Measurements from ENCODE around the gene RIMBP2.

RIMBP2 gene

DNA sequence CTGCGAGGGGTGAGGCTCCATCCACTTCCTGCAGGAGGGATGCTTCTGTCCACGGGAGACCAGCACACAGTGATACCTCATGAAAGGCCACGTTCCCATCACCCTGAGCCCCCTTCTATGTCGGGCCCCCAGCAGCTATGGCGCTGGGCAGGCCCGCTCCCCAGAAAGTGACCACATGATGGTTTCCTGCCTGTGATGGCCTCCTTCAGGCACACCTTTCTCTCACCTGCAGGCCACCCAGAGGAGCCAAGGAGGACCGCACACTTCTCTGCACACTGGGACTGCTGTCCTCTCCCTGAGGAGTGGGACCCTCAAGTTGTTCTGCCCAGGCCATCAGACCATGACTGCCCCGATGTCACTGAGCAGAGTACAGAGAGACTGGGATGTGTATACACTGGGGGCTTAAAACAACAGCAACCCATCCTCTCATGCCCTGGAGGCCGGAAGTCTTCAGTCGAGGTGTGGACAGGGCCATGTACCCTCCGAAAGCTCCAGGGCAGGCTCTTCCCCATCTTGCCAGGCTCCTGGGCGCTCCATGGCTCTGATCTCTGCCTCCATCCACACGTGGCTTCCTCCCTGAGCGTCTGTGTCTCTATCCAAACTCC, 219.5 kb downstream of the RIMBP2 start:
- no peak for DNase-seq

DNA sequence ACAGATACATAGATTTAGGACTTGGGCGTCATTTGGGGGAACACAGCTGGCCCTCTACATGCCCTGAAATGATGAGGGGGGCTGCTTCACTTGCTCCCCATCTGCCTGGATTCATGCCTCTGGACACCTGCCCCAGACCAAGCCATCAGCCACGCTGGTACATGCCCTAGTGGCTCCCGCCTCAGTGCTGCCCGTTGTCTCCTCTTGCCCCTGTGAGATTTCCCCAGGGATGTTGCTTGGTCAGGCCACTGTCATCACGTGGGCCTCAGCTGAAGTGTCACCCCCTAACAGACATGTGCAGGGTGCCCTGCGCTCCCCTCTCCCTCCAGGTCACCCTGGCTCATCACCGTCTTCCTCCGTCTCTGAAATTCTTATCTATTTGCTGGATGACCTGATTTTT, 220.9 kb downstream of the RIMBP2 start:
- DNase-seq, result no peak

DNA sequence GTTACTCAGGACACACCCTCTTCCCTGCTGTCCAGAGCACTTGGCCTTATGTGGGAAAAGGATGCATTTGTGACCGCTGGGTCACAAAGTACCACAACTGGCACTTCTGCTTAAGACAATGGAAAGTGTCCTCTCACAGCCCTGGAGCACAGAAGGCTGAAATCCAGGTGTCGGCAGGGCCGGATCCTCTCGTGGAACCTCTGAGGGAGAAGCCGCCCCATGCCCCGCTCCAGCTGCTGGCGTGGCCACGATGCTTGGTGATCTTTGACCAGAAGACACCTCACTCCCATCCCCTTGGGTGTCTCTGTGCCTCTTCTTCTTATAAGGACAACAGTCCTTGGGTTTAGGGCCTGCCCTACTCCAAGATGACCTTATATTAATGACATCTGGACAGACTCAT, 221.4 kb downstream of the RIMBP2 start:
- no peak for DNase-seq

DNA sequence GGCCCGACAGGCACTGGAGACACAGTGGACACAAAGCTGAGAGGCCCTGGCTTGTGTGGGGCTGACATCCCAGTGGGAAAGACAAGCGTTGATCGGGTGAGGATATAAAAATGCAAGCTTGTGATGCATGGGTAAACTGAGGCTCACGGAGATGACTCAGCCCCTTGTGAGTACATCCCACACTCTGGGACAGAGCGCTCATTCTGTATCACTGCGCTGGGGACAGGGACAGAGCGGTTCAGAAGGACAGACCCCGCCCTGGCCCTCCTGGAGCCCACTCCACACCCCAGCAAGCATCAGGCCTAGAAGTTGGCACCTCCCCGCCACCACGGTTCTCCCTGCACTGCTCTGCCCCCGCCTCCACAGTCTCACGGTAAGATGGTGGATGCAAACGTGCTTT, 222.1 kb downstream of the RIMBP2 start:
- no peak for DNase-seq

DNA sequence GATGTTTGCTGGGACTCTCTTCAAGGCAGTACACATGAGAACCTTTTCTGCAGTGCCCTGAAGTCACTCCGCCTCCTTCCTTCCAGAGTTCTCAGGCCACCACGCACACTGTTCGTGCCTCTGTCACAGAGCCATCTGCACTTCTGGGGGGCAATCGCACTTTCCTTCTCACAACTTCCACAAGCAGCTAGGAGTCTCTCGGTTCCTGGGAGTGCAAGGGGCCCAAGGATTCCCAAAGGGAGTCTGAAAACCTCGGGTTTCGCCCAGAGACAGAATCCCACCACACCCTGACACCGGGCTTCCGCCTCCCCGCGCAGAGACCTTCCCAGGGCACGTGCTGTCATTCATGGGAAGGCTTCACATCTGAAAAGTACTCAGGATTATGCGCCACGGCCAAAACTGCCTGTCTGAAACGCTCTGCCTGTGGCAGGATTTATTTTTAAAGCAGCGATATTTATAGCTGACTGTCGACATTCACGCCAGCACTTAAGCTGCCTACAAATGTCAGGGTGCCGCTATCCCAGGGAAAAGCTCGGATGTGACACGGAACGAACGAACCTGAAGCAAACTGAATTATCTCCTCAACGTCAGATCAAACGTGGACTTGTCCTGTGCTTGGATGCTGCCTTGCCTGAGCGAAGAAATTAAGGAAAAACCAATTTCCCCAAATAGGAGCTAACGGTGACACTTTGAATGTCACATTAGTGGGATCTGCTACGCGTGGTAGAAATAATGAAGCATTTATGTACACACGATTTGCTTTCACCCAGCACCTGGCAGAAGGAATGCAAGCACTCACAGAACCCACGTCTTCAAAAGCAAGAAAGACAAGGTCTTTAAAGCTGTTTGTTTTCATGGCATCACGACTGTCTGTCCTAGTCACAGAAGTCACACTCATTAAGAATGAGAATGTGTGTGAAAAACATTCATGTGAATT, 224.4 kb downstream of the RIMBP2 start:
- DNase-seq, result no peak

DNA sequence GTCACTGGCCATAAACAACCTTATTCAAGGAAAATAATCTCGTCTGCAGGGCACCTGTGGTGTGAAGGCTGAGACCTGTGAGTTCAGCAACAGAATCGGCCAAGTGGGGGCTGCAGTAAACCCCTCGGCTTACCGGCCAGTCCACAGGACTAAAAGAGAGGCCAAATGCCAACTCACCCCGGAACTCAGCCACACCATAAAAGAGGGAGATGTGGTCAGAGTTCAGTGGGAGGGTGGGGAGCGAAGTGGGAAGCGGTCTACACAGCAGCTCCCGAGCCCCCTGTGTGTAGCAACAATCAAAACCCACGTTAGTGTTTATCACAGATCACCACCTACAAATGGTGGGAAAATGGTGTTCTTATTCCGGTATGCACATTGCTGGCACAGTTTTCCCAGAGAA, 225.4 kb downstream of the RIMBP2 start:
- no peak for DNase-seq

DNA sequence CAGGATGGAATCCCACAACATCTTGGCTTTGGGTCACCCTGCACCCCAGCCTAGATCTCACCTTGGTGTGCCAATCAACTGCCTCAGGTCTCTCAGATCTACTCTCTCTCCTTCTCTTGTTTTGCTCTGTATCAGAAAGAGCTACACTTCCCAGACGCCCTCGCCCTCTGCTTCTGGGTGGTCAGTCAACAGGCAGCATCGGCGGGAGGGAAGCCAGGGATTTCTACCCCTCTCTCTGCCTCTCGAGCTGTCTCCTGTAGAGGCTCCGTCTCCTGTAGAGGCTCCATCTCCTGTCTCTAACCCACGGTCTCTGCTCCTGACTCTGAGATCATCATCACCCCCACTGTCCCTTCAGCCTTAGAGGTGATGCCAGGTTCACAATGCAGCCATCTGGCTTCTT, 226.8 kb downstream of the RIMBP2 start:
- no peak for DNase-seq

DNA sequence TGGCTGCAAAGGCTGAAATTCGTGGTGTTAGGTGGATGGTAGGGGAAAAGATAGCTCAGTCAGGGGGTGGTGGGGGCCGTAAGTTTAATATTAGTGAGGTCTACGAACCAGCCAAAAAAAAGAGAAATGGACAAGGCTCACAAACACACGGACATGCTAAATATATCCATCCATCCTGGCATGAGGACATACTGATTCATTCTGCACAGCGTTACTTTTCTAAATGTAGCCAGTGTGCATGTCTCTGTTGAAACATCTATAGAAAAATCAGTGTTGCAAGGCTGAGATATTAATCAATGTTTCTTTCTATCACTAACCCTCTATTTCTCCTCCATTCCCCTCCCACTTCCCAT, 227.8 kb downstream of the RIMBP2 start:
- no peak for DNase-seq

DNA sequence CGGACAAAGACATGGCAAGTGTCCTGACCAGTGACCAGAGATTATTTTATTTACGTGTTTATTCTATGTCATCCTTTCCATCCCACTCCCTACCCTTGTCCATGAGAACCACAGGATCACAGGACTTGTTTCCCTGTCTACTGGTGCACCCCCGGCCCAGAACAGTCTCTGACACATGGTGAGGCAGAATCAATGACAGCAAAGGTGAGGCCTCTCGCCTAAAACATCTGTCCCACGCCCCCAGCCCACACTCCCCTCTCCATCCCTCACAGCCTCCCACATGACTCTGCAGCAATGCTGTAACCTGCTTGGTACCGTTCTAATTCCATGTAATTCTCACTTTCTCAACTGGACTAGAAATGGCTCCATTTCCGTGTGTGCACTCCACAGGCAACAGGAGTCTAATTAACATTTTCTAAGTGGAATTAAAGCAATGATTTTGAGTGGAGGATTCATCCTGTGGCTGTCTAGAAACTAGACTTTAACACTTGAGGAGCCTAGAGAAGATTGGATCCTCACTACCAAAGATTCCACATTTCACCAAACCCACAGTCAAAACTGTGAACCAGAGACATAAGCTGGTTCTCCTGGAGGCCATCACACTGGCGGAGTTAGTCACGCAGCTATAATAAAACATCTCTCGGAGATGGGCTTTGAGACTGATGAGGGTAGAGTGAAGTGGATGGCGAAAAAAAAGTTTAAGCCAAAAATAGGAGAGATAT, 228.3 kb downstream of the RIMBP2 start:
- no peak for DNase-seq

DNA sequence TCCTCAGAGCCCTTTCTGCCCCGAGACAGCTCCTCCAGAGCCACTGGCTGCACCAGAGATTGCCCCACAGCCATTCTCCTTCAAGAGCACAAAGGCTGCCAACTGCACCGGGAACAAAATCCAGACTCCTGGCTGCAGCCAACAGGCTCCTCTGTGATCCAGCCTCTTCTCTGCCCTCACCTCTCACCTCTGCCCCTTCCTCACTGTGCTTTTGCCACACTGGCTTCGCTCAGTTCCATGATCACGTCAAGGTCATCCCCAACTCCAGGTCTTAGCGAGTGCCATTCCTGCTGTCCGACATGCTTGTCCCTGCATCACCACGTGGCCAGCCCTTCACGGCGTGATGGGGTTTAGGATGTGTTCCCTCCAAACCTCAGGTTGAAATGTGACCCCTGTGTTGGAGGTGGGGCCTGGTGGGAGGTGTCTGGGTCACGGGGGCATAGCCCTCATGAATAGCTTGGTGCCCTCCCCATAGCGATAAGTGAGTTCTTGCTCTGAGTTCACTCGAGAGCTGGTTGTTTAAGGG, 229.1 kb downstream of the RIMBP2 start:
- no peak for DNase-seq

DNA sequence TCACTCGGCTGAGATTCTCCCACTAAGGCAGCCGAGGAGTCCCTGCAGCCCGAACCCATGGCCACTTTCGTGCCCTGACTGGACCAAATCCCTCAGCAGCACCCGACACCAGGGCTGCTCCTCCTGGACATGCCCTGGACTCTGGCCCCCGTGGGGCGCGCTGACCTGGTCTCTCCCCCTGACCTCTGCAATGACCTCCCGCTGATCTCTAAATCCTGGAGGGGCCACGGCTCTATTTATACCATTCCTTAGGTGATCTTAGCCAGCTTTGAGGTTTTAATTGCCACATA, 230.0 kb downstream of the RIMBP2 start:
- DNase-seq, result no peak

DNA sequence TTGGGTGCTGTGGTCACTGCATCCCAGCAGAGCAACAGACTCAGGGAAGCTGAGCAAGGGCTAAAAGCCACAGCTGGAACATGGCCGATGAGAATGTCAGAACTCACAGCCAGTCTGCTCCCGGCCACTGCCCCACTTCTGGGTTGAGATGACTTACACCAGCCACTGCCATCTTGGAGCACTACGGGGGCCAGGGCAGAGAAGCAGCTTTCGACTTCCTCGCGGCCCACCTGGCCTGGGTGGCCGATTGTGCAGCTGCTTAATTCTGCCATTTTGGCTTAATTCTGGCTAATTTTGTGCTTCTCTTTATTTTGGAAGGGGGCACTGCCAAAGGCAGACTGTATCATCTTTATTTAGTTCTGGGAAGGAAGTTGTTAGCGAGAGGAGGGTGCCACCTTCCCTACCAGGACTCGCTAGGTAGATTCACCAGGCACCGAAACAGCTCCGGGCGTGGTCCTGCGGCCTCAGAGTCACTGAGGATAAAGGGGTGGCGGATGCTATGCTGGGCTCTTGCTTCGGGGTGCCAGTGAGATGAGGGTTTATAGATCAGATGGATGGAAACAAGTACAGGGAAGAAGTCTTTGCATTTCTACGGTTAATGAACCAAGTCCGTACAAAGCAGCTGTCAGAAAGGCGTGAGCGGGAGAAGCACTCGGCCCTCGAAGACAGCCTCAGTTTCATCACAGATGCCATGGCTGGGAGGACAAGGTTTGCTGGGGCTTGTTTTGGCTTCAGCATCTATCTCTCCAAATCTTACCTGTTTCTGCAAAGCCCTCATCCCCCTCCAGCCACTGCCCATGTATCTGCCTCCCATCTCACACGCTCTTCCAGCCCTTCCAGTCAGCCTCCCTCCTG, 230.6 kb downstream of the RIMBP2 start:
- DNase-seq, result no peak

DNA sequence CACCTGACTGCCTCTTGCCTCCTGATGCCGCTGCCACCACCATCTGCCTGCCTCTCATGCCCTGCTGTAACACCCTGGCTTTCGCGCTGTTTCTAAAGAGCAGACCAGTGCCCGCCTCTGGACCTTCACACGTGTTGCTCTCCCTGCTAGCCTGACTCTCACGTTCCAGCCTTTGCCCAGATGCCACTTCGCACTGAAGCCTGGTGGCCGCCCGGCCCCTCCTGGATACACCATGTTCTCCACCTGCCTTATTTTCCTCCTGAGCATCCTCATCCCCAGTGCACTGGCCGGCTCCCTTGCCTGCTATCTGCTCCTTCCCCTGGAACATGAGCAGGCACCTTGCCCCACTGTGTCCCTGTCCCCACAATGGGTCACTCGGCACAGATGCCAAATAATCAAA, 231.9 kb downstream of the RIMBP2 start:
- no peak for DNase-seq

DNA sequence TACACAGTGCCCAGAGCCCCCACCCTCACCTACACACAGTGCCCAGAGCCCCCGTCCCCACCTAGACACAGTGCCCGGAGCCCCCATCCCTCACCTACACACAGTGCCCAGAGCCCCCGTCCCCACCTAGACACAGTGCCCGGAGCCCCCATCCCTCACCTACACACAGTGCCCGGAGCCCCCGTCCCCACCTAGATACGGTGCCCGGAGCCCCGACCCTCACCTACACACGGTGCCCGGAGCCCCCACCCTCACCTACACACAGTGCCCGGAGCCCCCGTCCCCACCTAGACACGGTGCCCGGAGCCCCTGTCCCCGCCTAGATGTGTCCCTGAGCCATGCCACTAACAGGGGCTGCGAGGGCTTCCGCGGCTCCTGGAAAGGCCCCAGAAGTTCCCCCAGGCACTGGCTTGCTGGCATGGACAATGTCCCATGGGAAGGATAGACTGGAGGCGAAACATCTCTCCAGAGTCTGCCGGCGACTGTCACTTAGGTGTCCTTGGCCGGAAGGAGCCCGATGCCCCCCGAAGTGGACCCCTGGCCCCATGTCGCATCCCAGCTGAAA, 232.4 kb downstream of the RIMBP2 start:
- DNase-seq, result no peak

DNA sequence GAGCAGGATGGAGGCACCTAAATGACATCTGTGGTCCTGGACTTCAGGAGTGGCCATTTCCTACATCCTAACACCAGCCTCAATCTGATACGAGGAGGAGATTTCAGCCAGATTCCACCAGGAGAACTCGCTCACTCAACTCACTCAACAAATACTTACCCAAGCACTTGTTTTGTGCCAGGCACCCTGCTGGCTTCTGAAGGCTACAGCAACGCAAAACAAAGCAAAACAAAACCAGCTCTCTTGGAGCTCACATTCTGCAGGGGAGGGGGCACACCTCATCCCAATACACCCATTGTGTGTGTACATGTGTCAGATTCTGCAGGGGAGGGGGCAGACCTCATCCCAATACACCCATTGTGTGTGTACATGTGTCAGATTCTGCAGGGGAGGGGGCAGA, 233.7 kb downstream of the RIMBP2 start:
- no peak for DNase-seq

DNA sequence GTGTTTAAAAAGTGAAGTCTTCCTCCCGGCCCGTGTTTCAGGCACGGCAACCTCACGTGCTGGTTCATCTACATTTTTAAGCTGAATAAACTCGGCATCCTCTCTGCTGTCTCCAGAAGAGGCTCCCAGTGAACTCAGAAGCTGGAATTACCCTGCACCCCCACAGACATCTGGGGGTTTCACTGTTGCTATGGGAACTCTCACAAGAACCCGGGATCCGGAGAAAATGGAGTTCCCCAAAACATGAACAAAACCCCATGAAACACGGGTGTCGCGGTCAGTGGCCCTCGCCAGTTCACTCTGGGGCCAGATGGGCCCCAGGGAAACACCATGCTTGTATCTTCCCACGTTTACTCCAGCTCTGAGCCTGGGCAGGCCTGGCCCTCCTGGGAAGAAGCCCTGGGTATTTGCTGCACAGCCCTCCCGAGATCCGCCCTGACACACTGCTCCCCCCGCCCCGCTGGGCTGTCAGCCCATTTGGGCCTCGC, 234.7 kb downstream of the RIMBP2 start:
- no peak for DNase-seq

DNA sequence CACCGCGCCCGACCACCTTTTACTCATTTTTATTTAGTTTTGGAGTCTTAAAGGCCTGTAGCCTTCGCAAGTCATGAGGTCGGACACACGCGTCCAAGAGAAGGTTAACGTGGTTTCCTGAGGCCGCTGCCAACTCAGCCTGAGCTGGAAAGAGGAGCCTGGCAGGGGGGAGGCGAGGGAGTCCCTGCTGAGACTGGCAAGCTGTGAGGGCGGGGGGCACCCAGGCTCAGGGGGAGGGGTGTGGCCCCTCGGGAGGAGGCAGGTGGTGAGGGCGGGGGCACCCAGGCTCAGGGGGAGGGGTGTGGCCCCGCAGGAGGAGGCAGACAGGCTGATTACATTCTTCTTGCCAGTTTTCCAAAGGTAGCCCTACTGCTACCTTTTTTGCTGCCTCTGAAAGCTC, 235.2 kb downstream of the RIMBP2 start:
- DNase-seq, result no peak

DNA sequence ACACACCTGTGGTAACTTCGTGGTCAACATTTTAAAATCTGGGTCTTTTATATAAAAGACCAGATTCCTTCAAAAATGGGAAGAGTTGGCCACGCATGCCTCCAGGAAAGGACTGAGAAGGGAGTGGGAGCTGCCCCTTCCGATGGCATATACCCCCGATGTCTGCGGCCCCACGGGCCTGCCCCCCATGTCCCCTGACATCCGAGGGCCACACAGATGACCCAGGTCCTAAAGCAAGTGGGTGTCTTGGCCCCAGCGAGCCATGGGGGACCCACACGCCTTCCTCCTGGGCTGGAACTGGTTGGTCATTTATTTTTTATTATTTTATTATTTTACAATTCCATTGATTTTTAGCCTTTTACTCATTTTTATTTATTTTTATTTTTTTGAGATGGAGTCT, 235.9 kb downstream of the RIMBP2 start:
- no peak for DNase-seq

DNA sequence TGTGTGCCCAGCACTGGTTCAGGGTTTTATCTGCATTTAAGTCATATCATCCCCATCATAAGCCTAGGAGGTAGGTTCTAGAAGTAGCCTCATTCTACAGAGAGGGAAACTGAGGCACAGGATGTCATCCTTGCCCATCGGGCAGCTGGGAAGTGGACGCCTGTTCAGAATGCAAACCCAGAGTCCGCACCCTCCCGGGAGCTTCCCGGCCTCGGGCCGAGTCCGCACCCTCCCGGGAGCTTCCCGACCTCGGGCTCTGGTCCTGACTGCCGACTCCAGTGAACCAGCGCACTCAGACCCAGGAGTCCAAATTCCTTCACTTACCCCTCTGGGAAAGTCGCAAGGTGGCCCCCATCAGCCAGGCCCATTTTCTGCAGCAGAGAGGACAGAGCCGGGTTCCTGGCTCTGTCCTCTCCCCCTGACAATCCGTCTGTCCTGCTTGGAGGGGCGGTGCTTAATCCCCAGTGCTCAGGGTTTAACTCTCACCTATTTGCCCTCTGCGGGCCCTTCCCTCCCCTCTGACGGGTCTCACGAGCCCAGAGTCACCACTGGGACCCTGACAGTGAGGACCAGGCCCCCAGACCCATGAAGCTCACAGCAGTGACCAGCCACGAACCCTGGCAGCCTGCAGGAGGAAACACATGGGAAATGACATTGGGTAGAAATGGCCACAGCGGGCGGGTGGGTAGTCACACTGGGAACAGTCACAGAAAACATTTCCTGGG, 236.5 kb downstream of the RIMBP2 start:
- no peak for DNase-seq

DNA sequence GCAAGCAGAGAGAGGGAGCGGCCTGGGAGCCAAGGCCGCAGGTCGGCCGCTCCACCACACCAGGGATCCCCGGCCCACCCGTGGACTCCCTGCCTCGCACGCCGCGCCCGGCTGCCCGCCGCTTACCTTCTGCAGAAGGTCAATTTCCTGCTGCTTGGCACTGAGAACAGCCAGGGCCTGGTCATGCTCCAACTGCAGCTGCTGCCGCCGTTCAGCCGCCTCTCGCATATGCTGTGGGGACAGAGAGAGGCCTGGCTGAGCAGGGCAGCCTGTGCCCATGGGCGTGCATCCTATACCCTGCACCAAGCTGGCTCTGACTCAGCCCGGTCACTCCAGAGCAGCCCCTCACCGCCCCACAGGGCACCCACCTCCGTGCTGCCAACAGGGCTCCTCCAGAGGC, 237.3 kb downstream of the RIMBP2 start:
- DNase-seq, result no peak

DNA sequence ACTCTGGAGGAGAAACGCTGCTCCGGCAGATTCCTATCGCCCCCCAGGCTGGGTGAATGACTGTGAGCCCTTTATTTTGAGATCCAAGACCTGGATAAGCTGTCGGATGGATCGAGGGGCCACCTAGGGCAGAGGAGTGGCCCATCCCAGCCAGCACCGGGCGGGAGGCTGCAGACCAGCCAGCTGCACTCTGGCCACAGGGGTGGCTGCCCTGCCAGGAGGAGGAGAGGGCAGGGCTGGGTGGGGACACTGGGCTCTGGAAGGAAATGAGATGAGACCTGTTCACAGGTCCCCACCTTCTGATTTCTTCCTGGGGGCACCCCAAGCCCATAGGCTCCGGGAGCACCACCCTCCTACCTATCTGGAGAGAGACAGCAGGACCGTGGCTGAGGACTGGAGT, 238.4 kb downstream of the RIMBP2 start:
- DNase-seq, result no peak

DNA sequence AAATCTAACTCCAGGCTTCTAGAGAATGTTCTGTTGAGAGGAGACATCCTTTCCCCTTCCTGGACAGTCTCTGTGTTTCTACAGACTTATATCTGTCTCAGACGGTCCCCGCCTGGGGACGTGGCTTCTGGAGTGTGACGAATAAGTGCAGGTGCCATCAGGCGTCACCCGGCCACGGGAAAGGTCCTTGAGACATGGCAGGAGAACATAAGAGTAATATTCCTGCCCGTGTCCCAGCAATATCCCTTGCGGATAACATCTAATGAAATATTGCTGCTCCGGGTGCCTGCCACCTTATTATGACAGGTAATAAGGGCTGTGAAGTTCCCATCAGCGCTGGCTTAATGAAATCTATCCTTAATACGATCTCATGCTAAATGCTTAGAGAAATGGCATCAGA, 238.8 kb downstream of the RIMBP2 start:
- no peak for DNase-seq

All from GF-D8 (cell line).